Measurements from ENCODE around the gene GNB5.
"Not testable (repeated sequence)": the region's sequence is repeated elsewhere in the genome, so short reads cannot be mapped to it uniquely, and the experiment has no call there.

Gene GNB5

DNA sequence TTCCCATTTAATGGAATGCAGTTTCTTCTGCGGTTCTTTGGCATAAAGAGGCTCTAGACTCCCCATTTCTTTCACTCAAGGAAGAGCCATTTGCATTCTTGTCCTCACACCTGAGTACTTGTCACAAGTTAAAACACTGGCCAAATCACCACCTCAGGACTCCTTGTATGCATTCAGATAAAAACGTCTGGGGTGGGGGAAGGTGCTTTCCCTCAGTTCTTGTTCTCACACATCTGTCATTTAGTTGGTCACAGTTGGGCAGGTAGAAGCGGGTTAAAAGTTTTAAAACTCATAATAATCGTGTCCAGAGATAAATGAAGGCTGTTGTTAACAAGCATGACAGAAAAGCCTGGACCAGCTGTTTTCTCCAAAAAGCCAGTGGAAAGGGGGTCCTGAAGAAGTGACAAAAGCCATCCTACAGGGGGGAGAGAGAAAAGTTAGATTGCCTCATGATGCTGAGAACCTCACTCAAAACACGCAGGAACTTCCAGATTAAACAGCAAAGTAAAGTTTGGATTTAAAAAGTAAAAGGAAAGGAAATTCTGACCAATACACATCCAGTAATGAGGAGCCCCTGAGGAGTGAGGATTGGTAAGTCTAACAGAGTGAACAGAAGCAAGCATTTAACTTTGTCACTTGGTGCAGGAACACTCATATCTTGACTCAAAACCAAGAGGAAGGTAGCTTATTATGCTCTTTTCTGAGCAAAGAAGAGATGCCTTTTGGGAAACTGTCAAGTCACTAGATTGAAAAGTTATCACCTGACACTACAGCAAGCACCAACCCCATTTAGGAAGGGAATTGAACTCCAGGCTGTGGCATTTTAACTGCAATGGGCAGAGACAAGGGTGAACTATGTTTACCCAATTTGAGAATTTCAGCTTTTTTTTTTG is 81.4 kb downstream of the GNB5 start:
- peaks cover 27% of the 10 kb centered on the region for H3K27me3 Mint-ChIP-seq
- no peak overlapping the region for H3K4me3 Mint-ChIP-seq
- H3K36me3 Mint-ChIP-seq (ENCODE audit: low read depth), result no peaks in the 10 kb centered on the region
- H3K9me3 Mint-ChIP-seq, result no peaks in the 10 kb centered on the region
- no peak overlapping the region for H3K27ac Mint-ChIP-seq
- H3K4me1 Mint-ChIP-seq, result no peaks in the 10 kb centered on the region
- no peak for DNase-seq
- ATAC-seq, result no peak

DNA sequence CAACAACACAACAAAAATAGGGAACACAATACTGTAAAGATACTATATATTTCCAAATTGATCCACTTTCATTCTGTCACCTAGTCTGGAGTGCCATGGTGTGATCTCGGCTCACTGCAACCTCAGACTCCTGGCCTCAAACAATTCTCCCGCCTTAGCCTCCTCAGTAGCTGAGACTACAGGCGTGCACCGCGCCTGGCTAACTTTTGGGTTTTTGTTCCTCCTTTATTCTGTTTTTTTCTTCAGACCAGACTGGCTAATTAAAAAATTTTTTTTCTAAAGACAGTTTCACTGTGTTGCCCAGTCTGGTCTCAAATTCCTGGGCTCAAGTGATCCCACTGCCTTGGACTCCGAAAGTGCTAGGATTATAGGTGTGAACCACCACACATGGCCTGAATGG is 84.0 kb downstream of the GNB5 start:
- Mint-ChIP-seq H3K4me1 (peaks cover 4% of the 10 kb centered on the region), H3K36me3 (ENCODE audit: low read depth) (no peaks in the 10 kb centered on the region), H3K27me3 (peaks cover 24% of the 10 kb centered on the region), H3K27ac (no peak overlapping the region), H3K9me3 (no peaks in the 10 kb centered on the region), H3K4me3 (no peak overlapping the region)
- no peak for DNase-seq
- no peak for ATAC-seq

DNA sequence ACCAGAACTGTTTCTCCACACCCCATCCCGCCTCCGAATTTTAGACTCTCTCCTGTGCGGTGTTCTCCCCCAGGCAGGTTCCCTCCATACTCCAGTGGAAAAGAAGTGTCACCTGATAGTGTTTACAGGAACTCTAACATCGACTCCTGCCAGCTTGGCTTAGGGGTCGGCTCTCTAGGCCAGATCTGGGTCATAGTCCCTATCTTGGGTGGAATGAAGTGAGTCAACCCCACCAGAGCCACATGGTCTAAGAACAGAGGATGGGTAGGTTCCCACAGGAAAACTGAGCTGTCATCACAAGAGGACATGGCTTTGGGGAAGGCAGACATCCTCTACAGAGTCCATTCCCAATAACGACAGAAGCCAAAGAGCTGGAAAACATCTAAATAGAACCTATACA is 84.6 kb downstream of the GNB5 start:
- Mint-ChIP-seq H3K4me3 (no peak overlapping the region), H3K27ac (no peak overlapping the region), H3K27me3 (peaks cover 24% of the 10 kb centered on the region), H3K4me1 (peaks cover 4% of the 10 kb centered on the region), H3K9me3 (no peaks in the 10 kb centered on the region), H3K36me3 (ENCODE audit: low read depth) (no peaks in the 10 kb centered on the region)
- DNase-seq, result no peak
- ATAC-seq, result no peak

DNA sequence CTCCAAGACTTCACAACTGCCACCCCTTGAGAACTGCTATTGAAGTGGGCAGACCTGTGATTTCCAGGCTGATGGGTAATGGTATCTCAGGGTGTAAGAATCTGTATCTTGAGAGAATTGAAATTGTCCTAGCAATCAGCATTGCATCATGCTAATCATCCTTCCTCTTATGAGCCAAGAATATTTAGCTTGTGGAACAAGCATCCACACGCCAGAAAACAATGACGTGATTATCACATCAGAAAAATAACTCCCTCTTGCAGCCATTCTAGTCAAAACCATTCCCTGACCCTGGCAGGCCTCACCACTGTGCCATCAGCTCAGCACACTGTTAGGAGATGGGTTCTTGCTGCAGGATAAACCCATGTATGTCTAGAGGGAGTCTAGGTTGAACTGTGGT is 85.3 kb downstream of the GNB5 start:
- H3K9me3 Mint-ChIP-seq, result no peaks in the 10 kb centered on the region
- no peak overlapping the region for H3K4me3 Mint-ChIP-seq
- H3K27ac Mint-ChIP-seq, result no peak overlapping the region
- DNase-seq, result no peak
- ATAC-seq, result no peak
- H3K36me3 Mint-ChIP-seq (ENCODE audit: low read depth), result no peaks in the 10 kb centered on the region
- H3K27me3 Mint-ChIP-seq, result peaks cover 16% of the 10 kb centered on the region
- H3K4me1 Mint-ChIP-seq, result peaks cover 4% of the 10 kb centered on the region

DNA sequence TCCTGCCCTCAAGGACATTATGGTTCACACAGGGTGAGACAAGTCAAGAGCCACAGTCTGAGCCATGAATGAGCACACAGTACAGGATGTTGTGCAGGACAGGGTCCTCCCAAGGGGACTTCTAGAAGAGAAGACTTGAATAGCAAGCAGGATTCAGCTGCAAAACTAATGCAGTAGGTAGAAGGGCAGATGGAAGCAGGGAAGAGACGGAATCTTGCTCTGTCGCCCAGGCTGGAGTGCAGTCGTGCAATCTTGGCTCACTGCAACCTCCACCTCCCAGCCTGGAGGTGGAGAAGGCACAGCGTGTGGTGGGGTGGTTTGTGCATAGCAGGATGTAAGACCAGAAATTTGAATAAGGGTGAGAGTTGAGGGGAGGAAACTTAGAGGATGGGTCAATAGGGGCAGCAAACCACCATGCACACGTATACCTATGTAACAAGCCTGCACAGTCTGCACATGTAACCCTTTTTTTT is 86.6 kb downstream of the GNB5 start:
- H3K27ac Mint-ChIP-seq, result no peak overlapping the region
- no peaks in the 10 kb centered on the region for H3K9me3 Mint-ChIP-seq
- H3K36me3 Mint-ChIP-seq (ENCODE audit: low read depth), result no peaks in the 10 kb centered on the region
- H3K27me3 Mint-ChIP-seq, result peaks cover 9% of the 10 kb centered on the region
- peaks cover 4% of the 10 kb centered on the region for H3K4me1 Mint-ChIP-seq
- DNase-seq (no peak), ATAC-seq (no peak)
- no peak overlapping the region for H3K4me3 Mint-ChIP-seq

DNA sequence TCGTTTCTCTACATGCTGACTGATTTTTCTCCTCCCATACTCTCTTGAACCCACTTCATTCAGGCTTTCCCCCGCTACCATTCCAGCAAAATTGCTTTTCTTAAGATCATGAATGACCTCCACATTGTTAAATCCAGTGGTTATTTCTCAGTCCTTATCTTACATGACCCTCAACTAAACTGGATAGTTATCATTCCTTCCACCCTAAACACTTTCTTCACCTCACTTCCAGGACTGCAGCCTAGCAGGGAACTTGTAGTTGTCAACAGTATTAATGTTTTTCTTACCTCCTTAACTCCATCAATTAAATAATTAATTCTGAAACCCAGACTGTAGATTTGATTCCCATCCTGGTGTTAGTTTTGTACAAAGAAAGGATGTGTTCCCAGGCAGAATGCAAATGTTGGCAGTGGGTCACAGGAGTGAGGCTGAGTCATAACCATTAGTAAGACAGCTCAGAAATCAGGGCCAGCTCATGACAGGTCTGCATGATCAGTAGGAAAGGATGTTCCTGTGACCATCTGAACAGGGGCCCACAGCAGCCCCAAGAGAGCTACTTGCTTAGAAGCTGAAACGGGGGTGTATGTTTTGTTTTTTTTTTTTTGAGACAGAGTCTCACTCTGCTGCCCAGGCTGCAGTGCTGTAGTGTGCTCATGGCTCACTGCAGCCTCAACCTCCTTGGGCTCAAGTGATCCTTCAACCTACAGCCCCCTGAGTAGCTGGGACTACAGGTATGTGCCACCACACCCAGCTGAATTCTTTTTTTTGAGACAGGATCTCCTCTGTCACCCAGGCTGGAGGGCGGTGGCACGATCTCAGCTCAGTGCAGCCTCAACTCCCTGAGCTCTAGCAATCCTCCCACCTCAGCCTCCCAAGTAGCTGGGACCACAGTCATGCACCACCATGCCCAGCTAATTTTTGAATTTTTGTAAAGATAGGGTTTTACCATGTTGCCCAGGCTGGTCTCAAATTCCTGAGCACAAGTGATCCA is 87.7 kb downstream of the GNB5 start:
- ATAC-seq (peak; percentile 85), DNase-seq (no peak)
- H3K4me3 Mint-ChIP-seq, result no peak overlapping the region
- H3K36me3 Mint-ChIP-seq (ENCODE audit: low read depth), result no peaks in the 10 kb centered on the region
- H3K9me3 Mint-ChIP-seq, result no peaks in the 10 kb centered on the region
- H3K27me3 Mint-ChIP-seq, result peaks cover 2% of the 10 kb centered on the region
- no peak overlapping the region for H3K27ac Mint-ChIP-seq
- peaks cover 4% of the 10 kb centered on the region for H3K4me1 Mint-ChIP-seq

DNA sequence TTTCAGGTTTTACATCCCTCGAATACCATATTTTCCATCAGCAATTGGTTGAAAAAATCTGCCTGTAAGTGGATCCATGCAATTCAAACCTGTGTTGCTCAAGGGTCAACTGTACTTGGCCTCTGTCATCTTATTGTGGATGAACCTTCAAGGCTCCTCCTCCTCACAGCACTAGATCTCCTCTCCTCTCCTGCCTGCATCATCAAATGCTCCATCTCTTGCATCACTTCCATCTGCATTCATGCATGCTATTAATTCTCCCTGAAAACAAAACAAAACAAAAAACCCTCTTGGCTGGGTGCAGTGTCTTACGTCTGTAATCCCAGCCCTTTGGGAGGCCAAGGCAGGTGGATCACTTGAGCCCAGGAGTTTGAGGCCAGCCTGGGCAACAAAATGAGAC is 88.7 kb downstream of the GNB5 start:
- no peaks in the 10 kb centered on the region for H3K36me3 Mint-ChIP-seq (ENCODE audit: low read depth)
- H3K9me3 Mint-ChIP-seq, result no peaks in the 10 kb centered on the region
- DNase-seq (no peak), ATAC-seq (no peak)
- no peak overlapping the region for H3K4me3 Mint-ChIP-seq
- H3K4me1 Mint-ChIP-seq, result peaks cover 4% of the 10 kb centered on the region
- peaks cover 1% of the 10 kb centered on the region for H3K27me3 Mint-ChIP-seq
- no peak overlapping the region for H3K27ac Mint-ChIP-seq

DNA sequence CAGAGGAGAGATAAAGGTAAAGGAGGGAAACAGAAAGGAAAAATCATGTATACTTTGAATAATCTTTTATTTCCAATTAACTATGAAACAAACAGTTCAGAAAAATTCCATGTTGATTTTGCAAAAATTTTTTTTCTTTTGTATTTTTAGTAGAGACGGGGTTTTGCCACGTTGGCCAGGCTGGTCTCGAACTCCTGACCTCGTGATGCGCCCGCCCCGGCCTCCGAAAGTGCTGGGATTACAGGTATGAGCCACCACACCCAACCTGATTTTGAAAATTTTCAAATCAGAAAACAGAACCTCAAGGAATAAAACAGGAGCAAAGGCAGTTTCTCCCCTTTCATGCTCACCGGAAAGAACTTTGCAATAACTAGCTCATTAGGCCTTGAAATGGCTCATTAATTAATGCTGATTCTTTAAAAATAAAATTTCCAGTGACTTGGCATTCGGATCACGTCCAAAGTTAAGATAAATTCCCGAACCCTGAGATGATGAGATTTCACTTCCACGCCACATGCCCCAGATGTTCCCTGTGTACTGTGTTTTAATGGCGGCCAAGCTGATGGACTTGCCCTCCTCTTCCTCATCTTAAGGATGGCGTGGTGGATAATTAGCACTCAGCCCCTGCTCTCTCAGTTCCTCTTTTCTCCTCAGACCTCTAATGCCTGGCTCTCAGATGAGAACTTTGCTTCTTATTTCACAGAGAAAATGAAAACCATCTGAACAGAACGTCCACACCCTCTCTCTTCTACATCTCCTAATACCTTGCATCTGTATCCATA is 89.5 kb downstream of the GNB5 start:
- ATAC-seq, result no peak
- Mint-ChIP-seq H3K27me3 (peaks cover 1% of the 10 kb centered on the region), H3K9me3 (no peaks in the 10 kb centered on the region), H3K4me1 (peaks cover 4% of the 10 kb centered on the region), H3K36me3 (ENCODE audit: low read depth) (no peaks in the 10 kb centered on the region), H3K27ac (no peak overlapping the region), H3K4me3 (no peak overlapping the region)
- no peak for DNase-seq

DNA sequence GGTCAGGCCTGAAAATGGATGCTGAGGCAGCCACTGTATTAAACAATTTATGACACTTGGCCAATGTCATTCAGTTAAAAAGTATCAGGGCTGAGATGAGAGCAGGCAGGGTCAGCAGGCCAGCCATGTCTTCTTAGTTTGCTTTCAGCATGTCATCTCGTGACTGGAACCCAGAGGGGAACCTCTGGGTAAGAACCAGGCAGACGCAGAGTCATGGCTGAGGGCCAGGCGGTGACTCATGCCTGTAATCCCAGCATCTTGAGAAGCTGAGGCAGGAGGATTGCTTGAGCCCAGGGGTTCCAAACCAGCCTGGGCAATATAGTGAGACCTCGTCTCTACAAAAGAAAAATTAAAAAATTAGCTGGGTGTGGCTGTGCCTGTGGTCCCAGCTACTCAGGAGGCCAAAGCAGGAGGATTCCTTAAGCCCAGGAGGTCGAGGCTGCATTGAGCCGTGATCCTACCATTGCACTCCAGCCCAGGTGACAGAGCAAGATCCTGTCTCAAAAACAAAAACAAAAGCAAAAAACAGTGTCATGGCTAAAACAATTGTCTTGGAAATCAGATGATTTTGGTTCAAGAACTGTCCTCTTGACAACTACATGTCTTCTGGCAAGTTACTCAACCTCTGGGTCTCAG is 90.3 kb downstream of the GNB5 start:
- H3K4me3 Mint-ChIP-seq, result no peak overlapping the region
- ATAC-seq (peak; percentile 51), DNase-seq (no peak)
- H3K9me3 Mint-ChIP-seq, result no peaks in the 10 kb centered on the region
- H3K27me3 Mint-ChIP-seq, result peaks cover 1% of the 10 kb centered on the region
- H3K4me1 Mint-ChIP-seq, result peaks cover 4% of the 10 kb centered on the region
- H3K27ac Mint-ChIP-seq, result no peak overlapping the region
- H3K36me3 Mint-ChIP-seq (ENCODE audit: low read depth), result no peaks in the 10 kb centered on the region

DNA sequence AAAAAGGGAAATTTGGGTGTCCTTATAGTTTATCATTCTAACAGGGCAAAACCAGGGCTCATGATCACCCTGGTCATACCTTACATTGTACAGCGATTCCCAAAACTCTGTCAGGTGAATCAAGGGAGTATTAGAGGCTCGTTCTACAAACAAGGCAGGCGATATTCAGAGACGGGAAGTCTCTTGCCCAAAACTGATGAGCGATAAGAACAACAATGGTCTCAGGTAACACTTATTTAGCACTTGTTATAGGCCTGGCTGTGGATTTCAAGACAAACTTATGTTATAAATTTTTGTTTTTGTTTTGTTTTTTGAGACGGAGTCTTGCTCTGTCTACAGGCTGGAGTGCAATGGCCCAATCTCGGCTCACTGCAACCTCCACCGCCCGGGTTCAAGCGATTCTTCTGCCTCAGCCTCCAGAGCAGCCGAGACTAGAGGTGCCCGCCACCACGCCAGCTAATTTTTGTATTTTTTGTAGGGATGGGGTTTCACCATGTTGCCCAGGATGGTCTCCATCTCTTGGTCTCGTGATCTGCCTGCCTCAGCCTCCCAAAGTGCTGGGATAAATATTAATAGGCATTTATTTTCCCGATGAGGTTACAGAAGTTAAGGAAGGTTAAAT is 91.4 kb downstream of the GNB5 start:
- no peaks in the 10 kb centered on the region for H3K36me3 Mint-ChIP-seq (ENCODE audit: low read depth)
- H3K27ac Mint-ChIP-seq, result no peak overlapping the region
- H3K9me3 Mint-ChIP-seq, result no peaks in the 10 kb centered on the region
- H3K4me3 Mint-ChIP-seq, result no peak overlapping the region
- H3K4me1 Mint-ChIP-seq, result peaks cover 4% of the 10 kb centered on the region
- peaks cover 1% of the 10 kb centered on the region for H3K27me3 Mint-ChIP-seq
- ATAC-seq, result no peak
- no peak for DNase-seq

DNA sequence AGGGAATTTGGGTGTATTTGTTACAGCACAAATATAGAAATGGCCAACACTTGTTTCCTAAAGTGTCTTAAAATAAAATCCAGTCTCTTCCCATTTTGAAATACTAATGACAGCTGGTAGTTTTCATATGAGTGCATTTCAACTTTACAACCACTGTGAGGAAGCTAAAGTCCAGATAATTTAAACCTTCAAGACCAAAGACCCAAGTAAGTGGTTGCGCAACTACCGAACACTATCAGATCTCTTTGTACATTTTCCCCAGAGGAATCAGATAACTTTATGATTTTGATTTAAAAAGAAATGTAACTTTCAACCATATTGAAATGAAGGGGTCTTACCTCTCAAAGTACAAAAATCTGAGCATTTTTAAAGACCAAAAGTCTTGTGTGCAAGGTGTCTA is 92.9 kb downstream of the GNB5 start:
- H3K9me3 Mint-ChIP-seq, result no peaks in the 10 kb centered on the region
- H3K4me3 Mint-ChIP-seq, result no peak overlapping the region
- peaks cover 1% of the 10 kb centered on the region for H3K27me3 Mint-ChIP-seq
- H3K36me3 Mint-ChIP-seq (ENCODE audit: low read depth), result no peaks in the 10 kb centered on the region
- no peak for DNase-seq
- H3K4me1 Mint-ChIP-seq, result peaks cover 2% of the 10 kb centered on the region
- H3K27ac Mint-ChIP-seq, result no peak overlapping the region
- no peak for ATAC-seq

DNA sequence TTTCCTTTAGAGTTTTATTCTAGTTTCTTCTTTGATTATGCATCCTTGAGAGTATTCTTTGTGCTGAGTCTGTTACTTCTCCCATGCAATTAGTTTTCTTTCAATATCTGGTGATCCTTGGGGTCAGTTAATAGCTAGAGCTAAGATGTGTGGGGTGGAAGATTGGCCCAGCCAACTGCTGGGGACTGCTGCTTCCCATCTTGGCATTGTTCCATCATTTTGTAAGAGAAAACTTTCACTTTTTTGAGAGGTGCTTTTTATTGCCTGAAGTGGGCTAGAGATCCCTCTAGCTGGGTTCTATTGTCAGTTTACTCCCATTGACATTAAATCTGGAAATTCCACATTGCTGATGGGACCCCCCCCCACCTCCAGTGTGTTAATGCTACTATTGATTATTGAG is 94.0 kb downstream of the GNB5 start:
- H3K4me3 Mint-ChIP-seq, result no peak overlapping the region
- DNase-seq (no peak), ATAC-seq (no peak)
- H3K36me3 Mint-ChIP-seq (ENCODE audit: low read depth), result no peaks in the 10 kb centered on the region
- no peak overlapping the region for H3K27ac Mint-ChIP-seq
- H3K4me1 Mint-ChIP-seq, result no peaks in the 10 kb centered on the region
- peaks cover 5% of the 10 kb centered on the region for H3K27me3 Mint-ChIP-seq
- no peaks in the 10 kb centered on the region for H3K9me3 Mint-ChIP-seq

DNA sequence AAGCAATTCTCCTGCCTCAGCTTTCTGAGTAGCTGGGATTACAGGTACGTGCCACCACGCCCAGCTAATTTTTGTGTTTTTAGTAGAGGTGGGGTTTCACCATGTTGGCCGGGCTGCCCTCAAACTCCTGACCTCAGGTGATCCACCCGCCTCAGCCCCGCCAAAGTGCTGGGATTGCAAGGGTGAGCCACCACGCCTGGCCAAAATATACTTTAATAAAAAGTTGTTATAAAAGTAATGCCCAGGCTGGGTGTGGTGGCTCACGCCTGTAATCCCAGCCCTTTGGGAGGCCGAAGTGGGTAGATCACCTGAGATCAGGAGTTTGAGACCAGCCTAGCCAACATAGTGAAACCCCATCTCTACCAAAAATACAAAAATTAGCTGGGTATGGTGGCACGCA is 94.7 kb downstream of the GNB5 start:
- DNase-seq; H3K27ac Mint-ChIP-seq; H3K27me3 Mint-ChIP-seq; H3K4me1 Mint-ChIP-seq; H3K4me3 Mint-ChIP-seq; ATAC-seq; H3K9me3 Mint-ChIP-seq; H3K36me3 Mint-ChIP-seq (ENCODE audit: low read depth): not testable (repeated sequence)
